ENCODE measurements around the gene ARMH2. TPM values are rescaled to one million over a fixed set of nuclear protein-coding genes. Genes with fewer than 3 reads are reported as not detected.

The ARMH2 gene
- total and polyA plus RNA-seq, 3 donors from 2014 or later = 2.1 to 31.7 (median 3.4) TPM

DNA sequence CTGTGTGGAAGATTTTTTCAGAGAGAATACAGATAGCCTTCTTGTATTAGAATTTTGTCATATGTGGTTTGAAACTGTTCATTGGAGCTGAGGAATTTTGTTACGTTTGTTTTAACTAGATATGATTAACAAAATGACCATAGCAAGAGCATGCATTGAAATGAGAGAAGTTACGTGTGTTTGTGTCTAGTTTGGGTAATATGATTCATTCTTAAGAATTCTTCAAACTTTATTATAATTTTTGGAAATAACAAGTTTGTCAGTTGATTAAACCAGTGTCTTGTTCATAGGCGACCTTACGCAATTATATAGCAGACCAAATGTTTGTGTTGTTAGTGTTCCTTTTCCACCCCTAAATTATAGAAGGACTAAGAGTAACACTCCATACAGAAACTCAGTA is 18.5 kb downstream of the ARMH2 start:
- no peak for DNase-seq
- H3K27me3 ChIP-seq = no peaks in the 10 kb centered on the region
- no peaks in the 10 kb centered on the region for H3K36me3 ChIP-seq (ENCODE audit: low read depth, missing control alignments)
- 73 to 82% methylated on average over 4 of the region's 4 CpGs for WGBS, 2 donors
- intact Hi-C loops (cut with DNase I; ENCODE audit: low total_unique reads) = no loop called here
- peaks cover 5% of the 10 kb centered on the region for H3K4me1 ChIP-seq
- no peak overlapping the region for H3K27ac ChIP-seq
- H3K9me3 ChIP-seq = no peaks in the 10 kb centered on the region
- no peak overlapping the region for H3K4me3 ChIP-seq
- no peak for TF ChIP-seq POLR2A (IDR thresholded peaks at IDR 0.05)
- TF ChIP-seq, protein P1, sequence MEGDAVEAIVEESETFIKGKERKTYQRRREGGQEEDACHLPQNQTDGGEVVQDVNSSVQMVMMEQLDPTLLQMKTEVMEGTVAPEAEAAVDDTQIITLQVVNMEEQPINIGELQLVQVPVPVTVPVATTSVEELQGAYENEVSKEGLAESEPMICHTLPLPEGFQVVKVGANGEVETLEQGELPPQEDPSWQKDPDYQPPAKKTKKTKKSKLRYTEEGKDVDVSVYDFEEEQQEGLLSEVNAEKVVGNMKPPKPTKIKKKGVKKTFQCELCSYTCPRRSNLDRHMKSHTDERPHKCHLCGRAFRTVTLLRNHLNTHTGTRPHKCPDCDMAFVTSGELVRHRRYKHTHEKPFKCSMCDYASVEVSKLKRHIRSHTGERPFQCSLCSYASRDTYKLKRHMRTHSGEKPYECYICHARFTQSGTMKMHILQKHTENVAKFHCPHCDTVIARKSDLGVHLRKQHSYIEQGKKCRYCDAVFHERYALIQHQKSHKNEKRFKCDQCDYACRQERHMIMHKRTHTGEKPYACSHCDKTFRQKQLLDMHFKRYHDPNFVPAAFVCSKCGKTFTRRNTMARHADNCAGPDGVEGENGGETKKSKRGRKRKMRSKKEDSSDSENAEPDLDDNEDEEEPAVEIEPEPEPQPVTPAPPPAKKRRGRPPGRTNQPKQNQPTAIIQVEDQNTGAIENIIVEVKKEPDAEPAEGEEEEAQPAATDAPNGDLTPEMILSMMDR (IDR thresholded peaks at IDR 0.05) = no peak

- H3K27me3 ChIP-seq = no peaks in the 10 kb centered on the region
- no peak overlapping the region for H3K4me3 ChIP-seq
- WGBS, 2 donors = 67 to 71% methylated on average over 3 of the region's 3 CpGs
- H3K4me1 ChIP-seq = peaks cover 5% of the 10 kb centered on the region
- H3K36me3 ChIP-seq (ENCODE audit: low read depth, missing control alignments) = no peaks in the 10 kb centered on the region
- no peak overlapping the region for H3K27ac ChIP-seq
- no peak for TF ChIP-seq POLR2A (IDR thresholded peaks at IDR 0.05)
- TF ChIP-seq, protein P1 (IDR thresholded peaks at IDR 0.05) = no peak
- no peaks in the 10 kb centered on the region for H3K9me3 ChIP-seq
- DNase-seq = no peak
- intact Hi-C loops (cut with DNase I; ENCODE audit: low total_unique reads) = no loop called here
Observed at GRCh38 chr6:24779416-24780016, 19.2 kb downstream of the ARMH2 start.

GRCh38 chr6:24778878-24779277 is 19.8 kb downstream of the ARMH2 start:
- no peak for DNase-seq
- Histone ChIP-seq H3K4me3 (no peak overlapping the region), H3K27ac (no peak overlapping the region), H3K4me1 (peaks cover 5% of the 10 kb centered on the region), H3K9me3 (no peaks in the 10 kb centered on the region), H3K27me3 (no peaks in the 10 kb centered on the region), H3K36me3 (ENCODE audit: low read depth, missing control alignments) (no peaks in the 10 kb centered on the region)
- intact Hi-C loops (cut with DNase I; ENCODE audit: low total_unique reads) = no loop called here
- no peak for TF ChIP-seq POLR2A (IDR thresholded peaks at IDR 0.05)
- TF ChIP-seq, protein P1 (IDR thresholded peaks at IDR 0.05) = no peak

GRCh38 chr6:24778121-24778520 is 20.6 kb downstream of the ARMH2 start:
- Histone ChIP-seq H3K4me3 (no peak overlapping the region), H3K4me1 (peaks cover 5% of the 10 kb centered on the region), H3K27ac (no peak overlapping the region), H3K27me3 (no peaks in the 10 kb centered on the region), H3K36me3 (ENCODE audit: low read depth, missing control alignments) (no peaks in the 10 kb centered on the region), H3K9me3 (no peaks in the 10 kb centered on the region)
- WGBS, 2 donors = 96 to 100% methylated on average over 1 of the region's 1 CpG
- TF ChIP-seq, protein P1 (IDR thresholded peaks at IDR 0.05) = no peak
- TF ChIP-seq POLR2A (IDR thresholded peaks at IDR 0.05) = no peak
- no peak for DNase-seq
- intact Hi-C loops (cut with DNase I; ENCODE audit: low total_unique reads) = no loop called here

- H3K27ac ChIP-seq = no peak overlapping the region
- DNase-seq = no peak
- peaks cover 5% of the 10 kb centered on the region for H3K4me1 ChIP-seq
- H3K27me3 ChIP-seq = no peaks in the 10 kb centered on the region
- intact Hi-C loops (cut with DNase I; ENCODE audit: low total_unique reads) = no loop called here
- H3K9me3 ChIP-seq = no peaks in the 10 kb centered on the region
- no peaks in the 10 kb centered on the region for H3K36me3 ChIP-seq (ENCODE audit: low read depth, missing control alignments)
- no peak overlapping the region for H3K4me3 ChIP-seq
- TF ChIP-seq POLR2A (IDR thresholded peaks at IDR 0.05) = no peak
- TF ChIP-seq, protein P1 (IDR thresholded peaks at IDR 0.05) = no peak
- 80 to 87% methylated on average over 1 of the region's 1 CpG for WGBS, 2 donors
Observed at GRCh38 chr6:24777227-24777626, 21.5 kb downstream of the ARMH2 start.
